Measurements from ENCODE around the gene C8A.

Gene C8A

GRCh38 chr1:56961426-56961825 is 106.8 kb downstream of the C8A start:
- Histone ChIP-seq H3K9me3 (replicated peaks in 1 of 2; ENCODE audit: control insufficient read depth in 2 of 2, insufficient read depth in 1 of 2, low read depth in 1 of 2, low read length in 2 of 2) (no peaks in the 10 kb centered on the region), H2BK12ac (ENCODE audit: low read length) (no peak overlapping the region), H4K91ac (ENCODE audit: low read depth, low read length, poor library complexity) (no peak overlapping the region), H3K27ac (replicated peaks; ENCODE audit: low read length) (no peak overlapping the region), H3K9ac (ENCODE audit: low read depth, low read length, poor library complexity) (no peak overlapping the region), H2BK15ac (ENCODE audit: low read length) (no peak overlapping the region), H4K8ac (ENCODE audit: low read depth, low read length) (no peak overlapping the region), H2AFZ (ENCODE audit: low read length) (no peak overlapping the region), H2BK120ac (ENCODE audit: low read depth, low read length) (no peak overlapping the region), H2BK5ac (ENCODE audit: low read length) (no peak overlapping the region), H2AK5ac (ENCODE audit: low read depth, low read length) (no peak overlapping the region), H3K4me2 (ENCODE audit: insufficient read depth, low read length, poor library complexity, severe bottlenecking) (no peak overlapping the region), H3K14ac (ENCODE audit: low read length) (no peak overlapping the region), H3K4ac (ENCODE audit: low read length) (no peak overlapping the region), H3K79me1 (ENCODE audit: low read depth, low read length) (no peaks in the 10 kb centered on the region), H3K27me3 (ENCODE audit: control insufficient read depth in 3 of 3, insufficient read depth in 3 of 3, low read depth in 1 of 3, low read length in 3 of 3) (peaks cover 0 to 22% (median 2%) of the 10 kb centered on the region in 3 experiments), H3K4me1 (ENCODE audit: control insufficient read depth in 2 of 2, insufficient read depth in 1 of 2, low read depth in 1 of 2, low read length in 2 of 2) (peaks cover 0 to 12% of the 10 kb centered on the region in 2 donors), H3K4me3 (ENCODE audit: low read length in 2 of 2) (no peak overlapping the region), H3K36me3 (replicated peaks in 1 of 2; ENCODE audit: control insufficient read depth in 2 of 2, insufficient read depth in 2 of 2, low read length in 2 of 2) (no peaks in the 10 kb centered on the region), H3K18ac (ENCODE audit: low read length) (no peak overlapping the region), H3K23ac (ENCODE audit: low read depth, low read length, poor library complexity) (no peak overlapping the region)
- DNase-seq (ENCODE audit: low spot score): no peak
- no CpG with 5 or more reads among the region's 10 CpGs for WGBS, 2 donors (ENCODE audit: extremely low coverage in 2 of 2, insufficient read length in 2 of 2, insufficient replicate concordance in 1 of 2)

GRCh38 chr1:56963667-56964066 is 109.1 kb downstream of the C8A start:
- H3K79me1 ChIP-seq (ENCODE audit: low read depth, low read length): no peaks in the 10 kb centered on the region
- no peak overlapping the region for H3K4me2 ChIP-seq (ENCODE audit: insufficient read depth, low read length, poor library complexity, severe bottlenecking)
- H3K23ac ChIP-seq (ENCODE audit: low read depth, low read length, poor library complexity): no peak overlapping the region
- H2AK5ac ChIP-seq (ENCODE audit: low read depth, low read length): no peak overlapping the region
- no peaks in the 10 kb centered on the region for H3K36me3 ChIP-seq (replicated peaks in 1 of 2; ENCODE audit: control insufficient read depth in 2 of 2, insufficient read depth in 2 of 2, low read length in 2 of 2)
- no peak overlapping the region for H3K9ac ChIP-seq (ENCODE audit: low read depth, low read length, poor library complexity)
- no peak overlapping the region for H3K14ac ChIP-seq (ENCODE audit: low read length)
- no peak overlapping the region for H4K8ac ChIP-seq (ENCODE audit: low read depth, low read length)
- no peak overlapping the region for H3K4me3 ChIP-seq (ENCODE audit: low read length in 2 of 2)
- H2AFZ ChIP-seq (ENCODE audit: low read length): no peak overlapping the region
- no peak overlapping the region for H2BK12ac ChIP-seq (ENCODE audit: low read length)
- peaks cover 0 to 10% (median 0%) of the 10 kb centered on the region in 3 experiments for H3K27me3 ChIP-seq (ENCODE audit: control insufficient read depth in 3 of 3, insufficient read depth in 3 of 3, low read depth in 1 of 3, low read length in 3 of 3)
- H3K18ac ChIP-seq (ENCODE audit: low read length): no peak overlapping the region
- H3K9me3 ChIP-seq (replicated peaks in 1 of 2; ENCODE audit: control insufficient read depth in 2 of 2, insufficient read depth in 1 of 2, low read depth in 1 of 2, low read length in 2 of 2): no peaks in the 10 kb centered on the region
- no peak overlapping the region for H3K27ac ChIP-seq (replicated peaks; ENCODE audit: low read length)
- no peak overlapping the region for H2BK120ac ChIP-seq (ENCODE audit: low read depth, low read length)
- no peak overlapping the region for H2BK15ac ChIP-seq (ENCODE audit: low read length)
- H3K4me1 ChIP-seq (ENCODE audit: control insufficient read depth in 2 of 2, insufficient read depth in 1 of 2, low read depth in 1 of 2, low read length in 2 of 2): peaks cover 0 to 11% of the 10 kb centered on the region in 2 donors
- no peak overlapping the region for H3K4ac ChIP-seq (ENCODE audit: low read length)
- WGBS, 2 donors (ENCODE audit: extremely low coverage in 2 of 2, insufficient read length in 2 of 2, insufficient replicate concordance in 1 of 2): no CpG with 5 or more reads among the region's 4 CpGs
- H2BK5ac ChIP-seq (ENCODE audit: low read length): no peak overlapping the region
- no peak overlapping the region for H4K91ac ChIP-seq (ENCODE audit: low read depth, low read length, poor library complexity)
- no peak for DNase-seq (ENCODE audit: low spot score)

- Histone ChIP-seq H3K14ac (ENCODE audit: low read length) (no peak overlapping the region), H2AK5ac (ENCODE audit: low read depth, low read length) (no peak overlapping the region), H3K4me1 (ENCODE audit: control insufficient read depth in 2 of 2, insufficient read depth in 1 of 2, low read depth in 1 of 2, low read length in 2 of 2) (peaks cover 0 to 11% of the 10 kb centered on the region in 2 donors), H3K36me3 (replicated peaks in 1 of 2; ENCODE audit: control insufficient read depth in 2 of 2, insufficient read depth in 2 of 2, low read length in 2 of 2) (no peaks in the 10 kb centered on the region), H3K27ac (replicated peaks; ENCODE audit: low read length) (no peak overlapping the region), H2AFZ (ENCODE audit: low read length) (peak overlapping the region; percentile 56), H3K79me1 (ENCODE audit: low read depth, low read length) (no peaks in the 10 kb centered on the region), H2BK5ac (ENCODE audit: low read length) (no peak overlapping the region), H3K9ac (ENCODE audit: low read depth, low read length, poor library complexity) (no peak overlapping the region), H2BK15ac (ENCODE audit: low read length) (no peak overlapping the region), H3K4ac (ENCODE audit: low read length) (no peak overlapping the region), H3K4me2 (ENCODE audit: insufficient read depth, low read length, poor library complexity, severe bottlenecking) (no peak overlapping the region), H3K27me3 (ENCODE audit: control insufficient read depth in 3 of 3, insufficient read depth in 3 of 3, low read depth in 1 of 3, low read length in 3 of 3) (peaks cover 0 to 2% (median 0%) of the 10 kb centered on the region in 3 experiments), H2BK120ac (ENCODE audit: low read depth, low read length) (no peak overlapping the region), H3K9me3 (replicated peaks in 1 of 2; ENCODE audit: control insufficient read depth in 2 of 2, insufficient read depth in 1 of 2, low read depth in 1 of 2, low read length in 2 of 2) (no peaks in the 10 kb centered on the region), H3K4me3 (ENCODE audit: low read length in 2 of 2) (peak overlapping the region in 1 of 2 donors; percentile 9), H3K23ac (ENCODE audit: low read depth, low read length, poor library complexity) (peak overlapping the region; percentile 6), H3K18ac (ENCODE audit: low read length) (no peak overlapping the region), H4K8ac (ENCODE audit: low read depth, low read length) (no peak overlapping the region), H2BK12ac (ENCODE audit: low read length) (no peak overlapping the region), H4K91ac (ENCODE audit: low read depth, low read length, poor library complexity) (no peak overlapping the region)
- DNase-seq (ENCODE audit: low spot score): no peak
- no CpG with 5 or more reads among the region's 9 CpGs for WGBS, 2 donors (ENCODE audit: extremely low coverage in 2 of 2, insufficient read length in 2 of 2, insufficient replicate concordance in 1 of 2)
Observed at GRCh38 chr1:56964349-56965017, 109.9 kb downstream of the C8A start.

- DNase-seq (ENCODE audit: low spot score): no peak
- WGBS, 2 donors (ENCODE audit: extremely low coverage in 2 of 2, insufficient read length in 2 of 2, insufficient replicate concordance in 1 of 2): no CpG with 5 or more reads among the region's 3 CpGs
- Histone ChIP-seq H3K27me3 (ENCODE audit: control insufficient read depth in 3 of 3, insufficient read depth in 3 of 3, low read depth in 1 of 3, low read length in 3 of 3) (peaks cover 0 to 2% (median 0%) of the 10 kb centered on the region in 3 experiments), H2BK12ac (ENCODE audit: low read length) (no peak overlapping the region), H3K4ac (ENCODE audit: low read length) (no peak overlapping the region), H3K18ac (ENCODE audit: low read length) (no peak overlapping the region), H2BK15ac (ENCODE audit: low read length) (no peak overlapping the region), H3K27ac (replicated peaks; ENCODE audit: low read length) (no peak overlapping the region), H3K23ac (ENCODE audit: low read depth, low read length, poor library complexity) (no peak overlapping the region), H3K4me3 (ENCODE audit: low read length in 2 of 2) (no peak overlapping the region), H2AFZ (ENCODE audit: low read length) (peak overlapping the region; percentile 56), H2BK120ac (ENCODE audit: low read depth, low read length) (no peak overlapping the region), H3K79me1 (ENCODE audit: low read depth, low read length) (no peaks in the 10 kb centered on the region), H4K91ac (ENCODE audit: low read depth, low read length, poor library complexity) (no peak overlapping the region), H3K36me3 (replicated peaks in 1 of 2; ENCODE audit: control insufficient read depth in 2 of 2, insufficient read depth in 2 of 2, low read length in 2 of 2) (no peaks in the 10 kb centered on the region), H3K9me3 (replicated peaks in 1 of 2; ENCODE audit: control insufficient read depth in 2 of 2, insufficient read depth in 1 of 2, low read depth in 1 of 2, low read length in 2 of 2) (no peaks in the 10 kb centered on the region), H3K4me1 (ENCODE audit: control insufficient read depth in 2 of 2, insufficient read depth in 1 of 2, low read depth in 1 of 2, low read length in 2 of 2) (peaks cover 0 to 8% of the 10 kb centered on the region in 2 donors), H2AK5ac (ENCODE audit: low read depth, low read length) (no peak overlapping the region), H2BK5ac (ENCODE audit: low read length) (no peak overlapping the region), H3K4me2 (ENCODE audit: insufficient read depth, low read length, poor library complexity, severe bottlenecking) (no peak overlapping the region), H3K14ac (ENCODE audit: low read length) (no peak overlapping the region), H4K8ac (ENCODE audit: low read depth, low read length) (no peak overlapping the region), H3K9ac (ENCODE audit: low read depth, low read length, poor library complexity) (no peak overlapping the region)
Observed at GRCh38 chr1:56965191-56965590, 110.6 kb downstream of the C8A start.

Measured in neuronal stem cell (in vitro differentiated cells).